ENCODE measurements around the gene MARCKSL1.

GRCh38 chr1:32327204-32327603 is 8.8 kb downstream of the MARCKSL1 start:
- TF ChIP-seq EZH2 (IDR thresholded peaks at IDR 0.05): no peak
- no peak for TF ChIP-seq POLR2AphosphoS5 (IDR thresholded peaks at IDR 0.05; ENCODE audit: borderline replicate concordance, low read depth, low read length)
- no peak for TF ChIP-seq FOXP2 (optimal IDR thresholded peaks at IDR 0.05; ENCODE audit: control extremely low read depth, extremely low read length, insufficient read depth)

Measured in SK-N-MC (cell line).